Thyroid gland (tissue), 4 donors: ENCODE data around the gene C10orf62.

Experiments
- CTCF ChIP-seq, 6 experiments: fragments of 200-600 bp in 3 of 6; fragments of 450-650 bp in 3 of 6; sonication (generic) in 3 of 6; IDR thresholded peaks; one replicate each; pipeline ENCODE4 v1.5.1; 2016 to 2019; ENCODE audit warnings: antibody characterized with exemption in 6 of 6, mild to moderate bottlenecking in 2 of 6, inconsistent platforms in 1 of 6, moderate library complexity in 1 of 6
- POLR2A ChIP-seq, 2 donors: fragments of 450-650 bp; IDR thresholded peaks; one replicate each; pipeline ENCODE4 v1.6.1; 2017; ENCODE audit warnings: antibody characterized with exemption in 2 of 2, mild to moderate bottlenecking in 2 of 2, moderate library complexity in 1 of 2

GRCh38 chr10:97611473-97611872 lies 22.0 kb downstream of the C10orf62 start:
- TF ChIP-seq CTCF (IDR thresholded peaks at IDR 0.05) = no peak
- TF ChIP-seq POLR2A (IDR thresholded peaks at IDR 0.05) = no peak
